Cardiac fibroblast (primary cell): ENCODE data around the gene HSPH1.

Experiments used
- DNase-seq, 2 donors: peaks; one replicate each; pipeline versions ENCODE4 v3.0.0 to v3.0.0-alpha.2; 2010; ENCODE audit warnings: low read depth in 2 of 2
- H3K4me3 ChIP-seq, 2 donors: replicated peaks in 1 of 2; 1 replicate in 1 of 2; 2 replicates in 1 of 2; pipeline ENCODE4 v1.5.1; 2011; ENCODE audit warnings: low read depth in 2 of 2, low read length in 2 of 2, mild to moderate bottlenecking in 2 of 2, moderate library complexity in 1 of 2
- CTCF ChIP-seq: IDR thresholded peaks from one replicate; pipeline ENCODE4 v1.5.1; 2011; ENCODE audit warnings: low read depth, mild to moderate bottlenecking, low read length, inconsistent platforms

The HSPH1 gene

GRCh38 chr13:31092646-31093045, 69.1 kb downstream of the HSPH1 start:
- DNase-seq = no peak
- no peak for TF ChIP-seq CTCF
- H3K4me3 ChIP-seq = no peak overlapping the region

GRCh38 chr13:31090961-31091624, 70.6 kb downstream of the HSPH1 start:
- DNase-seq = peak; percentile 28 to 31
- no peak overlapping the region for H3K4me3 ChIP-seq
- TF ChIP-seq CTCF = no peak

DNA sequence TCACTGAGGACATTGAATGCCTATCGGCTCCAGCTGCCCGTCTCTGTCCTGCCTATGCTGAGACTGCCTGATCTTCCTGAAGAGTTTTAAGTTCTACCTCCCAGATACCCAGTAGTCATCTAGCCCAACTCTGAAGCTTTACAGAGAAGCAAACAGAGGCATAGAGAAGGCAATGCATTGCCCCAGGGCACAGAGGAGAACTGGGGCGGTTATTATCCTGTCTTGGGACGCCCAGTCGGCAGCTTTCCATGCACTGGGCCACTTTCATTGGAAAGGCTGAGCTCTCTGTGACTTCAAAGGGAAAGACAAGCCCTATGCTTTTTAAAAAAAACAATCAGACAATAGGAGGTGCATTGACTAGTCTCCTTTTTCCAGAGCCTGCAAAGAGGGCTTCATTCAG, 71.6 kb downstream of the HSPH1 start:
- TF ChIP-seq CTCF = no peak
- H3K4me3 ChIP-seq = no peak overlapping the region
- DNase-seq = no peak

GRCh38 chr13:31089649-31090048, 72.1 kb downstream of the HSPH1 start:
- no peak for TF ChIP-seq CTCF
- no peak for DNase-seq
- no peak overlapping the region for H3K4me3 ChIP-seq

- no peak for TF ChIP-seq CTCF
- H3K4me3 ChIP-seq = no peak overlapping the region
- DNase-seq = no peak
Measured at GRCh38 chr13:31088826-31089420, 72.8 kb downstream of the HSPH1 start.
